Stimulated activated CD4-positive, alpha-beta T cell treated with anti-CD3 and anti-CD28 coated beads, Interleukin-4, amount 100 ng/mL, for 1 hour (primary cell): Measurements from ENCODE around the gene LRRC17.
A peak's percentile ranks its signal among the peaks of the same experiment; 100 is the strongest.

ENCODE experiments used
- DNase-seq: peaks from one replicate; pipeline ENCODE4 v3.0.0-alpha.2; 2020

LRRC17 gene, protein sequence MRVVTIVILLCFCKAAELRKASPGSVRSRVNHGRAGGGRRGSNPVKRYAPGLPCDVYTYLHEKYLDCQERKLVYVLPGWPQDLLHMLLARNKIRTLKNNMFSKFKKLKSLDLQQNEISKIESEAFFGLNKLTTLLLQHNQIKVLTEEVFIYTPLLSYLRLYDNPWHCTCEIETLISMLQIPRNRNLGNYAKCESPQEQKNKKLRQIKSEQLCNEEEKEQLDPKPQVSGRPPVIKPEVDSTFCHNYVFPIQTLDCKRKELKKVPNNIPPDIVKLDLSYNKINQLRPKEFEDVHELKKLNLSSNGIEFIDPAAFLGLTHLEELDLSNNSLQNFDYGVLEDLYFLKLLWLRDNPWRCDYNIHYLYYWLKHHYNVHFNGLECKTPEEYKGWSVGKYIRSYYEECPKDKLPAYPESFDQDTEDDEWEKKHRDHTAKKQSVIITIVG

GRCh38 chr7:102912742-102913141, at the start of gene LRRC17:
Gene LRRC17 (plus strand): TSS chr7:102913000. CDS start chr7:102933914, 20,914 bp downstream.
- DNase-seq = no peak

DNA sequence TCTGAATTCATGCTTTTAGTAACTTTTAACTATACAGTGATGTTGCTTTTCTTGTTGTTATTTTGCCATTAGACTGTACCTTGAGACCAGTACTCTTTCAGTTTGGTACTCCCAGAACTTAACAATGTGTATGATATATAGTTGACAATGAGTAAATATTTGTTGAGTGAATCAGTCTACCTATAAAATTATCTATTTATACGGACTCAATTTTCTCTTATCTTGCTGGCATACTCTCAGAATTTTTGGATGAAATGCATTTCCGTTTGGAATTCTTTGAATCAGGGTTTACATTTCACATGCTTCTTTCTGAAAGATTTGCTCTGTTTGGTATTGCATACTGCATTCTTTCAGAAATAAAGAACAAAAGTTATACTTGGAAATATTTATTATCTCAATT, 47.8 kb upstream of the LRRC17 start:
- DNase-seq = no peak

GRCh38 chr7:102866535-102867215, 46.1 kb upstream of the LRRC17 start:
- no peak for DNase-seq

GRCh38 chr7:102869195-102869594, 43.6 kb upstream of the LRRC17 start:
- DNase-seq = no peak

GRCh38 chr7:102872460-102872859, 40.3 kb upstream of the LRRC17 start:
- no peak for DNase-seq

- no peak for DNase-seq
These were observed 39.2 kb upstream of the LRRC17 start for GRCh38 chr7:102873470-102874165.

- no peak for DNase-seq
These were observed 38.5 kb upstream of the LRRC17 start for GRCh38 chr7:102874166-102874829.

DNA sequence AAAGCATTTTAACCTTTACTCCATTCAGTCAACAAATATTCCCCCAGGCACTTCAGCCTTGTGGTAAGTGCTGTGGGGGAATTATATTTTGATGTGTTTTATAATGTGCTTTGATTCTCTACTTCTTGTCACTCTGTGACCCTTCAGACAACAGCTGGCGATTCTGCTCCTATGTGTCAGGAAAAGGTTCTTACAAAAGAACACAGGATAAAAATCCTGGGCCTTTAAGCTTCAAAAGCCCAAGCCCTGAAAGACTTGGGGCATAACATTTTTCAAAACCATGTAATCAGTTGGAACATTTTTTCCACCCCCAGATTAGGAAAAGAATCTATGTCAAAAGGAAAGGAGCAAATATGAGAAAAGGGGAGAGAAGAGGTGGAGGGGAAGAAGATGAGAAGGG, 37.8 kb upstream of the LRRC17 start:
- DNase-seq = no peak

DNA sequence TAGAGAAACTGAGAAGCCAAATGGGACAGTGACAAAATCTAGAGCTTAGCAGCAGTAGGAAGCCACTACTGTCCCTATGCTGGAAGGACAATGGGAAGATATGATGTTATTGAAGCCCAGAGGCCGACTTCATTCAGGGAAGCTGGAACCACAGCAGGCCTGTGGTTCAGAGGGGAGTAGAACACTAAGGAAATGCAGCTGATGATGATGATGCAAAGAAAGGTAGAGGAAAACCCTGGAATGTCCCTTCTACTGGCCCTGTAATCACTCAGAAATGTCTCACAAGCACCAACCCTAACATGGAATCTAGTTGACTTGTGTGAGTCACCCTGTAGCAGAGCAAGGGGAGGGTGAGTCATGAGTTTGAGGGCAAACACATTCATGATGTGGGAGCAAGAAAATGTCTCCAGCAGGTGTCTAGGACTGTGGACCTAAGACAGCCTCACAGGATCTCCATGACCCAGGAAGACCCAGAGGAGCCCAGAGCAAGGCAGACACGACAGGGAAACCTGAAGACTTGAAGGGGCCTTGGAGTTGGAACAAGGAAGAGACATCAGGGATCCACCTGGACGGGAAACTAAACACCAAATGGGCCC, 37.0 kb upstream of the LRRC17 start:
- peak; percentile 8 for DNase-seq

GRCh38 chr7:102883098-102883860, 29.5 kb upstream of the LRRC17 start:
- DNase-seq = no peak

- no peak for DNase-seq
These were observed 24.1 kb upstream of the LRRC17 start for GRCh38 chr7:102888561-102889233.

DNA sequence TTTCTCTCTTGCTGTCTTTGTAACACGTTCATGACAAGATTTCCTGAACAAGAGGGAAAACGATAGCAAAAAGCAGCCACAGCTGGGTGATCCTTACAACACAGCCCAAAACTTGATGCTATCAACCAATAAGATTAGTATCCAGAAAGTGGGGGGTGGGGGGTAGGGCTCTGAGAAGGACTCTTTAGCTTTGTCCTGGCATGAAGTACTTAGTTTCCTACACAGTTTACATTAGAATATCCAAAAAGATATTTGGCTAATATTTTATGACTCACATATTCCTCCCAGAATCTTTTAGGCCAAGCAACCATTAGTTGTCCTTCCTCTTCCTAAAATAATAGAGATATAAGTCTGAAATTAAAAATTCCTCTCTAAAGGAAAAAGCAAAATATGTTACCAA, 22.9 kb upstream of the LRRC17 start:
- DNase-seq = no peak

GRCh38 chr7:102890292-102890970, 22.4 kb upstream of the LRRC17 start:
- no peak for DNase-seq

- DNase-seq = no peak
These were observed 21.7 kb upstream of the LRRC17 start for GRCh38 chr7:102890971-102891692.

DNA sequence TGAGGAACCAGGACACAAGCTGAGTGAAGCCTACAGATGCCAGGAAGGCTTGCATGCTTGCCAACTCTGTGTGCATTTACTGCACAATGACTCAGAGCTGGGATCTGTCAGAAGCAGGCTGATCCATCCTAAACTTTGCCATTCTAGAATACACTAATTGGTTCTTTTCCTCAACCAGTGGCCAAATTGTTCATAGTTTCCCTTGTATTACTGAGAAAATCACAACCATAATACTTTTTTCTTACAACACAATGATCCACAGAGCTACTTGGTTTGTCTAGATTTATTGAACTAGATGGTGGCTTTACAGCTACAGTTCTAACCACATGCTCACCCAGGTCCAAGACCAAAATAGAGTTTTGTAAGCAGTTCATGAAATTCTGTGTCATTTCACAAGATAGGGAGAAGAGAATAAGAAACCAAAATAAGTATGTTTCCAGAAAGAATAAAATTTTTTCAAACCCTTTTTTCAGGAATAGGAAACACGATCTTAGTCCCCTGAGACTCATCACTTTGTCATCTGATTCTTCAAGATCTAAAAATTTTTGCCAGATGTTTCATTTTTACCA, 21.0 kb upstream of the LRRC17 start:
- DNase-seq = no peak

DNA sequence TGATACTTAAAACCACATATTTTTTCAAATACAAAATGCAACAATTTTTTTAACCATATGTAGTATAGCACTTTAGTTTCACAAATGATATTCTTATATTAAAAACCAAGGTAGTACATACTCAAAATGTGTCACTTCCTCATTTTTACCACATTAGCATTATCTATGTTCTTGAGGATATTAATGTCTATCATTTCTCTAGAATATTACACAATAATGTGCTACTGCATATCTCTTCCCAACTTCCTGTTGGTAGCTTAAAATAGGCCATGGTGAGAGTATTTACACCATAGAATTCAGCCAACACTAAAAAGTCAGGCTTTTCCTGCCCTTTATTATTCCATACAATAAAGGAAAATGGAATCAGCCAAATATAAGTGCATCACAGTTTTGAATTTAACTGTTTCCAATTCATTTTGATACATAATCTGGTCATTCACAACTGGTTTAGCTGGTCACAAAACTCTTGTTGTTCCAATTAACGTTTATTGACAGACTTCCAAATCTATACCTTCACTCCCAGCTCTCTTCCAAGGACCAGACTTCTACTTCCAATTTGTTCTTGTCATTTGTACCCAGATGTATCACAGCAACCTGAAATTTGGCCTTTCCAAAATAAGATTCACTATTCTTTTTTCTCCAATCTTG, 20.0 kb upstream of the LRRC17 start:
- DNase-seq = no peak

- DNase-seq = no peak
These were observed 17.2 kb upstream of the LRRC17 start for GRCh38 chr7:102895602-102896001.

- no peak for DNase-seq
These were observed 16.2 kb upstream of the LRRC17 start for GRCh38 chr7:102896585-102896984.

DNA sequence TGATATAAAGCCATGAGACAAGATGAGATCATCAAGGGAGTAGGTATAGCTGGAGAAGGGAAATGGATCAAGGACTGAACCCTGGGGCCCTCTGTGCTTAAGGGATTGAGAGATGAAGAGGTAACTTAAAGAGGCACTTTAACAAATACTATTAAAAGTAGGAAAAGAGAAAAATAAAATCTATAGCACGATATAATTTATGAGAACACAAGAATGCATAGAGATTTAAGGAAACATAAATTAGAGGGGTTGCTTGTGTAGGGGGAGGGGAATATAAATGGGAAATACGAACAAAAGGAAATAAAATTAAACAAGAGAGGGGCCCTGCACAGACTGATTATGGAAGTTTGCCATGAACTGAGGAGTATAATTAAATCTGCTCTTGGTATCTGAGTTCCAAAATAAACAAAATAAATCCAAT, 15.6 kb upstream of the LRRC17 start:
- DNase-seq = no peak
